Activated CD4-positive, alpha-beta memory T cell treated with anti-CD3 and anti-CD28 coated beads for 36 hours (primary cell): ENCODE measurements around the gene RASD2. TPM values are rescaled to one million over a fixed set of nuclear protein-coding genes. Genes with fewer than 3 reads are reported as not detected.

Source experiments
- CTCF ChIA-PET: fragments of 350-600 bp; sonication (Branson Sonifier 250); formaldehyde crosslinking; loops from one replicate; lab custom pipeline; 2021; ENCODE audit warnings: antibody characterized with exemption, inconsistent platforms; lab: Charles Lee
- POLR2A ChIA-PET: fragments of 350-600 bp; sonication (Branson Sonifier 250); formaldehyde crosslinking; loops from one replicate; lab custom pipeline; 2021; ENCODE audit warnings: antibody characterized with exemption; lab: Charles Lee
- DNase-seq: peaks from one replicate; pipeline ENCODE4 v3.0.0-alpha.2; 2020
- H3K27ac Mint-ChIP-seq: one replicate; pipeline ENCODE4 v1.8.0; 2021; ENCODE audit warnings: mixed read lengths
- H3K27me3 Mint-ChIP-seq: one replicate; pipeline ENCODE4 v1.8.0; 2021; ENCODE audit warnings: mixed read lengths
- H3K36me3 Mint-ChIP-seq: one replicate; pipeline ENCODE4 v1.8.0; 2021; ENCODE audit warnings: mixed read lengths
- H3K4me1 Mint-ChIP-seq: one replicate; pipeline ENCODE4 v1.8.0; 2021; ENCODE audit warnings: low read depth, mixed read lengths
- H3K4me3 Mint-ChIP-seq: one replicate; pipeline ENCODE4 v1.8.0; 2021; ENCODE audit warnings: mild to moderate bottlenecking, mixed read lengths
- H3K9me3 Mint-ChIP-seq: one replicate; pipeline ENCODE4 v1.8.0; 2021; ENCODE audit warnings: mixed read lengths
- intact Hi-C: fragments of 100-400 bp; cut with micrococcal nuclease; formaldehyde crosslinking; loops from one replicate; pipeline ENCODE4 v1.15.1; 2023
- total RNA-seq, 2 experiments: library from RNA; stranded (reverse); gene quantifications; one replicate each; pipeline ENCODE4 v1.2.3, GENCODE V29; 2021

RASD2 gene
- total RNA-seq, 2 experiments from 2014 or later = 0.10 TPM; not detected in 1

- intact Hi-C loops = loop anchor here (2.0 to 10.0 kb wide), 2 partner anchors 48 to 152 kb away; no protein-coding TSS in a partner anchor
- no peak overlapping the region for H3K27ac Mint-ChIP-seq
- CTCF ChIA-PET = interaction anchor here (0.8 to 3.5 kb wide), 10 partner anchors 10 to 234 kb away, joined by 3 to 41 read pairs (median 6); partner anchors contain the start of gene RASD2
- H3K9me3 Mint-ChIP-seq = no peaks in the 10 kb centered on the region
- H3K4me1 Mint-ChIP-seq = no peaks in the 10 kb centered on the region
- no peaks in the 10 kb centered on the region for H3K36me3 Mint-ChIP-seq
- H3K27me3 Mint-ChIP-seq = no peaks in the 10 kb centered on the region
- DNase-seq = no peak
- POLR2A ChIA-PET = no interaction called here
- H3K4me3 Mint-ChIP-seq = no peak overlapping the region
Measured at GRCh38 chr22:35582218-35582860, 41.7 kb downstream of the RASD2 start.

GRCh38 chr22:35582861-35583670, 42.4 kb downstream of the RASD2 start:
- no peaks in the 10 kb centered on the region for H3K27me3 Mint-ChIP-seq
- DNase-seq = peak; percentile 64
- H3K4me1 Mint-ChIP-seq = no peaks in the 10 kb centered on the region
- CTCF ChIA-PET = interaction anchor here (0.6 to 3.5 kb wide), 22 partner anchors 8 to 272 kb away, joined by 3 to 41 read pairs (median 4); partner anchors contain the start of gene RASD2
- no peaks in the 10 kb centered on the region for H3K9me3 Mint-ChIP-seq
- intact Hi-C loops = loop anchor here (1.0 to 10.0 kb wide), 3 partner anchors 48 to 233 kb away; no protein-coding TSS in a partner anchor
- H3K36me3 Mint-ChIP-seq = no peaks in the 10 kb centered on the region
- H3K4me3 Mint-ChIP-seq = no peak overlapping the region
- POLR2A ChIA-PET = no interaction called here
- no peak overlapping the region for H3K27ac Mint-ChIP-seq

GRCh38 chr22:35586771-35587170, 46.1 kb downstream of the RASD2 start:
- H3K36me3 Mint-ChIP-seq = no peaks in the 10 kb centered on the region
- H3K9me3 Mint-ChIP-seq = no peaks in the 10 kb centered on the region
- ChIA-PET POLR2A (no interaction called here), CTCF (no interaction called here)
- H3K4me1 Mint-ChIP-seq = no peaks in the 10 kb centered on the region
- no peak overlapping the region for H3K4me3 Mint-ChIP-seq
- intact Hi-C loops = loop anchor here (10.0 kb wide), 1 partner anchor 52 kb away; no protein-coding TSS in a partner anchor
- H3K27ac Mint-ChIP-seq = no peak overlapping the region
- no peaks in the 10 kb centered on the region for H3K27me3 Mint-ChIP-seq
- no peak for DNase-seq

- Mint-ChIP-seq H3K9me3 (no peaks in the 10 kb centered on the region), H3K27ac (no peak overlapping the region), H3K27me3 (no peaks in the 10 kb centered on the region), H3K36me3 (no peaks in the 10 kb centered on the region), H3K4me1 (no peaks in the 10 kb centered on the region), H3K4me3 (no peak overlapping the region)
- POLR2A ChIA-PET = interaction anchor here (0.6 kb wide), 1 partner anchor 232 kb away, joined by 3 read pairs; no protein-coding TSS in a partner anchor
- intact Hi-C loops = loop anchor here (10.0 kb wide), 1 partner anchor 53 kb away; no protein-coding TSS in a partner anchor
- DNase-seq = no peak
- CTCF ChIA-PET = no interaction called here
Measured at GRCh38 chr22:35587447-35587870, 46.8 kb downstream of the RASD2 start.

- DNase-seq = no peak
- intact Hi-C loops = loop anchor here (10.0 kb wide), 1 partner anchor 53 kb away; no protein-coding TSS in a partner anchor
- ChIA-PET POLR2A (interaction anchor here (0.6 kb wide), 1 partner anchor 233 kb away, joined by 3 read pairs; no protein-coding TSS in a partner anchor), CTCF (no interaction called here)
- no peaks in the 10 kb centered on the region for H3K9me3 Mint-ChIP-seq
- no peaks in the 10 kb centered on the region for H3K4me1 Mint-ChIP-seq
- no peaks in the 10 kb centered on the region for H3K27me3 Mint-ChIP-seq
- no peak overlapping the region for H3K4me3 Mint-ChIP-seq
- no peaks in the 10 kb centered on the region for H3K36me3 Mint-ChIP-seq
- H3K27ac Mint-ChIP-seq = no peak overlapping the region
Measured at GRCh38 chr22:35587896-35588295, 47.3 kb downstream of the RASD2 start.

- Mint-ChIP-seq H3K4me3 (no peak overlapping the region), H3K9me3 (no peaks in the 10 kb centered on the region)
- CTCF ChIA-PET = no interaction called here
Measured at GRCh38 chr22:35589071-35589755, 48.6 kb downstream of the RASD2 start.

GRCh38 chr22:35589756-35590093, 49.1 kb downstream of the RASD2 start:
- Mint-ChIP-seq H3K4me1 (no peaks in the 10 kb centered on the region), H3K27ac (no peak overlapping the region), H3K27me3 (no peaks in the 10 kb centered on the region), H3K36me3 (no peaks in the 10 kb centered on the region), H3K4me3 (no peak overlapping the region), H3K9me3 (no peaks in the 10 kb centered on the region)
- intact Hi-C loops = loop anchor here (10.0 kb wide), 1 partner anchor 55 kb away; no protein-coding TSS in a partner anchor
- ChIA-PET POLR2A (no interaction called here), CTCF (no interaction called here)
- no peak for DNase-seq

More at GRCh38 chr22:35589071-35589755, 48.6 kb downstream of the RASD2 start:
- no peak for DNase-seq
- POLR2A ChIA-PET = no interaction called here
- H3K36me3 Mint-ChIP-seq = no peaks in the 10 kb centered on the region
- no peaks in the 10 kb centered on the region for H3K27me3 Mint-ChIP-seq
- H3K27ac Mint-ChIP-seq = no peak overlapping the region
- intact Hi-C loops = loop anchor here (10.0 kb wide), 1 partner anchor 54 kb away; no protein-coding TSS in a partner anchor
- no peaks in the 10 kb centered on the region for H3K4me1 Mint-ChIP-seq

GRCh38 chr22:35590634-35591295, 50.1 kb downstream of the RASD2 start:
- POLR2A ChIA-PET = no interaction called here

GRCh38 chr22:35591714-35592417, 51.2 kb downstream of the RASD2 start:
- DNase-seq = no peak
- Mint-ChIP-seq H3K36me3 (no peaks in the 10 kb centered on the region), H3K9me3 (no peaks in the 10 kb centered on the region), H3K27me3 (no peaks in the 10 kb centered on the region), H3K4me3 (no peak overlapping the region), H3K4me1 (no peaks in the 10 kb centered on the region), H3K27ac (no peak overlapping the region)
- ChIA-PET CTCF (interaction anchor here (1.2 to 1.4 kb wide), 2 partner anchors 8 to 241 kb away, joined by 3 to 5 read pairs; no protein-coding TSS in a partner anchor), POLR2A (no interaction called here)
- intact Hi-C loops = no loop called here

More at GRCh38 chr22:35590634-35591295, 50.1 kb downstream of the RASD2 start:
- CTCF ChIA-PET = interaction anchor here (1.2 to 1.4 kb wide), 2 partner anchors 7 to 239 kb away, joined by 3 to 5 read pairs; no protein-coding TSS in a partner anchor
- Mint-ChIP-seq H3K9me3 (no peaks in the 10 kb centered on the region), H3K27me3 (no peaks in the 10 kb centered on the region), H3K4me3 (no peak overlapping the region), H3K27ac (no peak overlapping the region), H3K36me3 (no peaks in the 10 kb centered on the region), H3K4me1 (no peaks in the 10 kb centered on the region)
- no peak for DNase-seq
- intact Hi-C loops = no loop called here

GRCh38 chr22:35592418-35592967, 51.9 kb downstream of the RASD2 start:
- Mint-ChIP-seq H3K36me3 (no peaks in the 10 kb centered on the region), H3K27me3 (no peaks in the 10 kb centered on the region), H3K9me3 (no peaks in the 10 kb centered on the region), H3K27ac (no peak overlapping the region), H3K4me1 (no peaks in the 10 kb centered on the region), H3K4me3 (no peak overlapping the region)
- ChIA-PET POLR2A (no interaction called here), CTCF (interaction anchor here (1.4 kb wide), 1 partner anchor 9 kb away, joined by 3 read pairs; no protein-coding TSS in a partner anchor)
- intact Hi-C loops = no loop called here
- DNase-seq = no peak
